ENCODE data around the gene PPP1R2C.

DNA sequence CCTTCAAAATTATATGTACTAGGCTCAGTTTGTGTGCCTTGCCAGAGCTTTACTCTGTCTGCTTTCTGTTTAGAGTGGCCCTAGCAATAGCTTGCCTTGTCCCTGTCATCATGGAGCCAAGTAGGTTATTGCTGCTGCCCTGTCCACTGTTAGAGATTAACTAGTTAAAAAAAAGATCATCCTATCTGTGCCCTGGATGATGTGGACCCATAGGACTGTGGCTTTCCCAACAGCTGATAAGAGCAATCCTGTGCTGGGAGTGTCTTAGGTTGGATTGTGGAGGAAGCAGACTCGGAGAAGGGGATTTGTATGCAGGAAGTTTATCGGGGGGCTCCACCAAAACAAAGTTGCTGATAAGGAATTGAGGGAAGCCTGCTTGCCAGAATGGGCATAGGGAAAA, 23.8 kb downstream of the PPP1R2C start:
- TF ChIP-seq, protein P1, sequence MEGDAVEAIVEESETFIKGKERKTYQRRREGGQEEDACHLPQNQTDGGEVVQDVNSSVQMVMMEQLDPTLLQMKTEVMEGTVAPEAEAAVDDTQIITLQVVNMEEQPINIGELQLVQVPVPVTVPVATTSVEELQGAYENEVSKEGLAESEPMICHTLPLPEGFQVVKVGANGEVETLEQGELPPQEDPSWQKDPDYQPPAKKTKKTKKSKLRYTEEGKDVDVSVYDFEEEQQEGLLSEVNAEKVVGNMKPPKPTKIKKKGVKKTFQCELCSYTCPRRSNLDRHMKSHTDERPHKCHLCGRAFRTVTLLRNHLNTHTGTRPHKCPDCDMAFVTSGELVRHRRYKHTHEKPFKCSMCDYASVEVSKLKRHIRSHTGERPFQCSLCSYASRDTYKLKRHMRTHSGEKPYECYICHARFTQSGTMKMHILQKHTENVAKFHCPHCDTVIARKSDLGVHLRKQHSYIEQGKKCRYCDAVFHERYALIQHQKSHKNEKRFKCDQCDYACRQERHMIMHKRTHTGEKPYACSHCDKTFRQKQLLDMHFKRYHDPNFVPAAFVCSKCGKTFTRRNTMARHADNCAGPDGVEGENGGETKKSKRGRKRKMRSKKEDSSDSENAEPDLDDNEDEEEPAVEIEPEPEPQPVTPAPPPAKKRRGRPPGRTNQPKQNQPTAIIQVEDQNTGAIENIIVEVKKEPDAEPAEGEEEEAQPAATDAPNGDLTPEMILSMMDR (optimal IDR thresholded peaks at IDR 0.05 in 1 of 3, IDR thresholded peaks at IDR 0.05 in 1 of 3, conservative IDR thresholded peaks at IDR 0.05 in 1 of 3; ENCODE audit: extremely low read depth in 1 of 3, insufficient read depth in 2 of 3, low read length in 3 of 3), result no peak
- TF ChIP-seq EZH2 (IDR thresholded peaks at IDR 0.05; ENCODE audit: low read length), result no peak

Data from keratinocyte (primary cell).